CD4-positive, alpha-beta T cell treated with Interleukin-2 at 100 ng/mL for 4 hours (primary cell): ENCODE data around the gene DDX6.
"Not testable (repeated sequence)": the region's sequence is repeated elsewhere in the genome, so short reads cannot be mapped to it uniquely, and the experiment has no call there.

Source experiments
- DNase-seq: peaks from one replicate; pipeline ENCODE4 v3.0.0-alpha.2; 2020; ENCODE audit warnings: low spot score

Gene DDX6

DNA sequence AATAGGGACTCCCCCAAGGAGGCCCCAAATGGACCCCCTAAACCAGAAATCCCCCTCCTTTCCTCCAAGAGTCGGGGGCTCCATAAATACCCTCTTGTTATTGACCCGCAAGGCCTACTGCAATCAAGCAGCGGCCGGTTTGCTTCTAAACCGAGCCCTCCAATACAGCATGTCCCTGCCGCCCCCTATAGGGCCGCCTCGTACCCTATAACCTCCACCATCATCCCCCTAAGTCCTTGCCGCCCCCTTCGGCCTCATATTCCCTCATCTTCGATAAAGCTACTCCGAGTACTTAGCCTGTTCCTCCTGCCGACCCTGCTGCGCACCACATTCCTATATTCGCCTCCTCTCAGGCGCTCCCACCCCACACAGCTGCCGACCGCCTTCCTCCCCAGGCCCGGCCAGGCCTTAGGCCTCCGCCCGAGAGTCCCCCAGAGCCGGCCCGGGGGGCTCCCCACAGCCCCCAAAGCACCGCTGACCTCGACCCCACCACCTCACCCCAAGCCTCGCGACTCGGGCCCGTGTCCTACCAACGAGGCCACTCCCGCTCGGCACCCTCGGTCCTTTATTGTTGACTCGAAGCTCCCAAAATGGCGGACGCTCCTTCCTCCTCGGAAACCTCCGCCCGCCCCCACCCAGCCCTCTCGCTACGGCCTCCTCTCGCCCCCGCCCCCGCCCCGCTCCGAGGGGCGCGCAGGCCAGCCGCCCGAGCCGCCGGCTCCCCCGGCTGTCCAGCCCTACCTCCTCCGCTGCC lies 430 bp downstream of the DDX6 start:
- DNase-seq: peak; percentile 55

DNA sequence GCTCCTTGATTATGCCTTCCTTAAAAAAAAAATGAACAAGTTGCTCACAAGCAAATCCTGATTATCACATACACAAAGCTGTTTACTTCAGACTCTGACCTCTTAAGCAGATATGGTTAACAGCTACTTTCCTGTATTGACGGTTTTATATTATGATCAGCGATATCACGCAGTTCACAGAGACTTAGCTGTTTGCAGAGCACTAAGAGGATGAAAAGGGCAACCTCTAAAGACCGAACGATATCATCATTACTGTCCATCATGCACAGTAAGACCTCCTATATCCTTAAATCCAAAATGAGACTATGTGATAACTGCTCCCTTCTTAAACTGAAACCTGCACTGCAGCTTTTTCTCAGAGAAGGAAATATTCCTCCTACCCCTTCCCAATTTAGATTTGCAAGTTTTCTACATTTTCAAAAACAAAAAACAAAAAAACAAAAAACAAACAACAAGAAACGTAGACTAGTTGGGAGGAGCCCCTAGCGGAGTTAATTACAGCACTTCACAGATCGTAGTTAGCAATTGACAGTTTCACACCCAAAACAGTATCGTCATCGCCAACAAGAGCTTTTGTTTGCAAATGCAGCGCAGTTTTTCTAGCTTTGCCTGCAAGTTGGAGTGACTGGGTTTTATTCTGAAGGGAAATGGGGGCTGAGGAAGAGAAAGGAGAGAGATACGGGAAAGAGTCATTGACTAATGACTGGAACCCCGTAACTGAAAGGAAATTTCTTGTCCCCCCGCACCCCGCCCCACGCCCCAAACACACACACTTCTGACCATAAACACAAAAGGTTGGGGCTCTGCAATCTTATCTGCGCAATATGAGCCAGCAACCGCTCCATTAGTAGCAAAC lies 1.2 kb downstream of the DDX6 start:
- peak; percentile 59 for DNase-seq

DNA sequence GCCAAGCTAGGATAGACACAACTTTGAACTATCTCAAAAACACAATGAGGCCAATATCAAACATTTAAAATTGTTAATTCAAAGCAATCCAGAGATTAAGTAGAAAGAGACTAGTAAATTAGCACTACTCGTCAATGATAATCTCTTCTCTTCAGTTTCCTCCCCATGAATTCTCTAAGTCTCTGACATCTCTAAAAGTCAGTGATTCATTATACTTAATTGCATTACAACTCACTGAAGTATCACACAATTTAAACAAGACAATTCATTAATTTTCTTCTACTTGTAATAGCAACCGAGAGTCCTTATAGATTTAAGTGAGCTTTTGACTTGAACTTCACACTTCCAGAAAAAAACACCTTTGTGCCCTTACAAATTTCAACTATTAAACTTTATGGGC lies 4.3 kb downstream of the DDX6 start:
- DNase-seq: no peak

DNA sequence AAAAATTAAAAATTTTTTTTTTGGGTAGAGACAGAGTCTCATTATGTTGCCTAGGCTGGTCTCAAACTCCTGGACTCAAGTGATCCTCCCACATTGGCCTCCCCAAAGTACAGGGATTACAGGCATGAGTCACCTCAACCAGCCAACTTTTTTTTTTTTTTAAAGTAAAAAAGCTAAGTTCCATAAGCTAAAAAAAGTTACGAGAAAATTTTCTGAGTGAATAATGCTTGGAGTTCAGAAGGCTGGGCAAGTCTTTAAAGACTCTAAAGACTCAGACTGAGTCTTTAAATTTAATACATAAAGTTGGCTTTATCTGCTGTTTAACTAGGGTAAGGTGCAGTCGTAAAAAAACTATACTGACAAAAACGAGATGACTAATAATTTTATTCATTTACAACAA lies 5.6 kb downstream of the DDX6 start:
- peak; percentile 14 for DNase-seq

DNA sequence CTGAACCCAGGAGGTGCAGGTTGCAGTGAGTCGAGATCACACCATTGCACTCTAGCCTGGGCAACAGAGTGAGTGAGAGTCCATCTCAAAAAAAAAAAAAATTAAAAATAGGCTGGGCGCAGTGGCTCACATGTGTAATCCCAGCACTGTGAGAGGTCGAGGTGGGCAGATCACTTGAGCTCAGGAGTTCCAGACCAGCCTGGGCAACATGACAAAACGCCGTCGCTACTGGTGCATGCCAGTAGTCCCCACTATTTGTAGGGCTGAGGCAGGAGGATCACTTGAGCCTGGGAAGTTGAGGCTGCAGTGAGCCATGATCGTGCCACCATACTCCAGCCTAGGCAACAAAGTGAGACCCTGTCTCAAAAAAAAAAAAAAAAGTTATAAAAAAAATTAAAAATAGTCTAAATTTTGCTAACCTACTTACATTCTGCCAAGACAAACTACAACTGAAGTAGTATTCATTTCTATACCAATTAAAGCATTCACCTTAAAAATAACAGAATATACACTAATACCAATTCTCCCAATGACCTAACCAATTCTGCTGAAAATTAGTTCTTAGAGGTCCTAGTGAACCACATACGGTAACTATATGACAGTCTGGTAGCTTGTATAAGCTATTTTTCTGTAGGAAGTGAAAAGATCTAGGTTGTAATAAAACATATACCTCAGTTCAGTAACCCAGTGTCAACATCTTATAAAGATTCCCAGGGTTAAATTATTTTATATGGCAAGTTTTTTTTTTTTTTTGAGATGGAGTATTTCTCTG lies 7.1 kb downstream of the DDX6 start:
- DNase-seq: no peak

DNA sequence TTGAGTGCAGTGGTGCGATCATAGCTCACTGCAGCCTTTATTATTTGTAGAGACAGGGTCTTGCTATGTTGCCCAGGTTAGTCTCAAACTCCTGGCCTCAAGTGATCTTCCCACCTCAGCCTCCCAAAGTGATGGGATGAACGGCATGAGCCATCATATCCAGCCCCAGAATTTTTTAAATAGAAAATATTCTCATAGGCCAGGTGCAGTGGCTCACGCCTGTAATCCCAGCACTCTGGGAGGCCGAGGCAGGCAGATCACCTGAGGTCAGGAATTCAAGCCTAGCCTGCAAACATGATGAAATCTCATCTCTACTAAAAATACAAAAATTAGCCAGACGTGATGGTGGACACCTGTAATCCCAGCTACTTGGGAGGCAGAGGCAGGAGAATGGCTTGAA lies 7.6 kb downstream of the DDX6 start:
- DNase-seq: not testable (repeated sequence)

DNA sequence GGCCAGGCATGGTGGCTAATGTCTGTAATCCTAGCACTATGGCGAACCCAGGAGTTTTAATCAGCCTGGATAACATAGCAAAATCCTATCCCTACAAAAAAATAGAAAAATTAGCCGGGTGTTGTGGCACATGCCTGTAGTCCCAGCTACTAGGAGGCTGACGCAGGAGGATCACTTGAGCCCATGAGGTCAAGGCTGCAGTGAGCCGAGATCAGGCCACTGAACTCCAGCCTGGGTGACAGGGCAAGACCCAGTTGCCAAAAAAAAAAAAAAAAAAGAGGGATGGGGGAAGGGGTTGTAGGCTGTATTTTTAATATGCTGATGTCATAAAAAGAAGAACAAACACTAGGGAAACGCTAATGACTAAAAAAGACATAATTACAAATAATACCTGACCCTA lies 12.1 kb downstream of the DDX6 start:
- DNase-seq: no peak

DNA sequence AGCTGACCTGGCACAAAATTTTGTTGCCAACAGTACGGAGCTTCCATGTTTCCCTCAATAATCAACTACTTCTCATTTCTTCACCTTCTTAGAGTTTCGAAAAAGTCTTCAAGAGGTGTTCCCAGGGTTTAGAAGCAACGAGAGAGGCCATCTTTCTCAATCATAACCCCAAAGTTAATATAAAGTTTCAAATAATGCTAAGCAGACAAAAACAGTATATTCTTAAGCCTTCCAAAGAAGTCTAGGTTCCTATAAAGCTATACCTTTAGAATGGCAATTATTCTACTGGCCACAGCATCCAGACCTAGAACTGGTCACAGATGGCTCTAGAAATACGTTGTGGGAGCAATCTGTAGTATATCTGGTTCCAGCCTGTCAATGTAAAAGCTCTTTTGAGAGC lies 16.9 kb downstream of the DDX6 start:
- no peak for DNase-seq

DNA sequence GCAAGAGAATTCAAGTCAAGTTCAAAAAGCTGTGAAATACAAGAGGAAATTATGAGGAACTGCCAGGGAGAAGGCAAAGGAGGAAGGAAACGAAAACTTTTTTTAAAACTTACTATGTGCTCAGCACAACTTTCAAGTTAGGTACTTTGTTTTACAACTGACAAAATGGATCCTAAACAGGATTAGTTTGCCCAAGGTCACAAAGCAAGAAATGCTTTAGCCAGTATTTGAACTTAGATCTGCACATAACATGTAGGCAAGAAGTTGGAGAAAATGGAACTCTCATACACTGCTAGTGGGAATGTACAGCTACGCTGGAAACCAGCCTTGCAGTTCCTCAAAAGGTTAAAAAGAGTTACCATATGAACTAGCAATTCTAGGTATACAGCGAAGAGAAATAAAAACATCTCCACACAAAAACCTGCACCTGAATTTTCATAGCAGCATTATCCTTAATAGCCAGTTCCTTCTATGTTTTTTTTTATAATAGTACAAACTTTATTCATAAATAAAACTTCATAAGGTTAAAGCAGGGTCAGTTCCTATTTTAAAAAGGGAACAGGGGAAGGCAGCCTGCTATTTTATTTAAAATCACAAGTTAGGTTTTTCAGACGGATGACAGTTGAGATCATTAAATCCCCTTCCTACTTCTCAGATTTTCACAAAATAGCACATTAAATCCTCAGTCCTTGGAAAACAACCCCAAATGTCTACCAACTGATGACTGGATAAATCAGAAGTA lies 19.2 kb downstream of the DDX6 start:
- no peak for DNase-seq

DNA sequence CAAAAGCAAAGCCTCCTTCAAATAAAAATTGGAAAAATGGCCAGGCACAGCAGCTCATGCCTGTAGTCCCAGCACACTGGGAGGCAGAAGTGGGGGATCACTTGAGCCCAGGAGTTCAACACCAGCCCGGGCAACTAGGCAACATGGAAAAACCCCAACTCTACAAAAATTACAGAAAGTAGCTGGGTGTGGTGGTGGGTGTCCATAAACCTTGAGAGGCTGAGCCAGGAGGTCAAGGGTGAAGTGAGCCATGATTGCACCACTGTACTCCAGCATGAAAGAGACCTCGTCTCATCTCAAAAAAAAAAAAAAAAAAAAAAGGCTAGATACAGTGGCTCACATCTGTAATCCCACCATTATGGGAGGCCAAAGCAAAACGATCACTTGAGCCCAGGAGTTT lies 22.3 kb downstream of the DDX6 start:
- DNase-seq: no peak

DNA sequence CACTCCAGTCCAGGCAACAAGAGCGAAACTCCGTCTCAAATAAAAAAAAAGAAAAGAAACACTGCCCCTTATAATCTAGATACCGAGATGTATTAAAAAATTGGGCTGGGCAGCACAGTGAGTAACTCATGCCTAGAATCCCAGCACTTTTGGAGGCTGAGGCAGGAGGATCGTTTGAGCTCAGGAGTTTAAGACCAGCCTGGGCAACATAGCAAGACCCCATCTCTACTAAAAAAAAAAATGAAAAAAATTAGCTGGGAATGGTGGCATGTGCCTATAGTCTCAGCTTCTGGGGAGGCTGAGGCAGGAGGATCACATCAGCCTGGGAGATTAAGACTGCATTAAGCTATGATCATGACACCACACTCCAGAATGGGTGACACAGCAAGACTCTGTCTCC lies 24.9 kb downstream of the DDX6 start:
- DNase-seq: no peak

DNA sequence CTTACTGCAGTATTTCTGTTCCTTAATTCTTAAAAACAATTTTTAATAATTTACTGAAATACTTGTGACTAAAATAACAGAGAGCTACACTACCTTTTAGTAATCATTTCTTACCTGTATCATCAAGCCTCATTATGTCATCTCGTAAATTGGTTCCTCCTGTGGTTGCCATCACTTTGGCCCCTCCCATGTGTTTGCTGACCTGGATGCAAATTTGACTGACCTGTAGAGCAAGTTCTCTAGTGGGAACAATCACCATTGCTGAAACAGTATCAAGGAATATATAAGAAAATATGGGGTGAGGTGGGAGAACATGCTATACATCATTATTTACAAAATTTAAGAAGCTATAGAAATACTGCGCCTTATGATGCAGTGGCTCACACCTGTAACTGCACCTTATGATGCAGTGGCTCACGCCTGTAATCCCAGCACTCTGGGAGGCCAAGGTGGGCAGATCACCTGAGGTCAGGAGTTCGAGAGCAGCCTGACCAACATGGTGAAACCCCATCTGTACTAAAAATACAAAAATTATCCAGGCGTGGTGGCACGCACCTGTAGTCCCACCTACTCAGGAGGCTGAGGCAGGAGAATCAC lies 25.8 kb downstream of the DDX6 start:
- DNase-seq: not testable (repeated sequence)

DNA sequence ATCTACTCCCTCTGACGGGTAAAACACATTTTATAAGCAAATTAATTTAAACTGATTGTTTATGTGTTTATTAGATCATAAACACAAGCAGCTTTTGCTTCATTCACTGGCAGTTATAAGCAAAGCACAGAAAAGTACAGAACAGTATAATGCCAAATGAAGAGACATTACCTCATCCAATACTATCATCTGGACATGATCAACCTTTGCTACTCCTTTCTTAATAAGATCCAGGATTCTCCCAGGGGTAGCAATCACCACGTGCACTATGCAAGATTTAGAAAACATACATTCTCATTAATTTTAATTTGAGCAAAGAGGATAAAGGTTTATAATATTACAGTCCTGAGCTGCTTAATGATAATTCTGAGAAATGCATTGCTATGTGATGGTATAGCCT lies 27.9 kb downstream of the DDX6 start:
- DNase-seq: no peak

DNA sequence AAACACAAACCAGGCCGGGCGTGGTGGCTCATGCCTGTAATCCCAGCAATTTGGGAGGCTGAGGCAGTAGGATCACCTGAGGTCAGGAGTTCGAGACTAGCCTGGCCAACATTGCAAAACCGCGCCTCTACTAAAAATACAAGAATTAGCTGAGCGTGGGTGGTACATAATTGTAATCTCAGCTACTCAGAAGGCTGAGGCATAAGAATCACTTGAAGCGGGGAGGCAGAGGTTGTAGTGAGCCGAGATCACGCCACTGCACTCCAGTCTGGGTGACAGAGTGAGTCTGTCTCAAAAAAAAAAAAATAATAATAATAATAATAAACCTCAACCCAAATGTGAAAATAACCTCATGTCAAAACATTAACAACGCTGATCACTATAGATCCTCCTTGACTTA lies 29.0 kb downstream of the DDX6 start:
- not testable (repeated sequence) for DNase-seq

DNA sequence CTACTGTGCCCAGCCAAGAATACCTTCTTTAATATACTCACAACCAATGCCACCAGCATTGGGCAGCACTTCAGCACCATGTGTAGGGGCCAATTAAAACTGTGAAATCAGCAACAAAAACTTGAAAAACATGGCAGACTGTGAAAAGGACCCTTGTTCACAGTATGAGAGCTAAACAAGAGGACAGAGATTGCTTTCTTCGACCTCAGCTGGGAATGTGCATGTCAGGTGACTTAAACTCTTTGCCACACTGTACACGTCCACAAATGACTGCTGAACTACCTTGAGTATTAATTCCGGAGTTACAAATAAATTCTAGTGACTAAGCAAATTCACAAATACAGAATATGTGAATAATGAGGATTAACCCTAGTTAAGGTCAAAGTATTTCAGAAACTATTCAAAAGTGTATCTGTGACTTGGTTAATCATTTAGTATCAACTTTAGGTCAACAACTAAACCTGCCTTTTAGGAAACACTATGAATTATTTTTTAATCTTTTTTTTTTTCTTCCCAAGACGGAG lies 33.0 kb downstream of the DDX6 start:
- DNase-seq: no peak

DNA sequence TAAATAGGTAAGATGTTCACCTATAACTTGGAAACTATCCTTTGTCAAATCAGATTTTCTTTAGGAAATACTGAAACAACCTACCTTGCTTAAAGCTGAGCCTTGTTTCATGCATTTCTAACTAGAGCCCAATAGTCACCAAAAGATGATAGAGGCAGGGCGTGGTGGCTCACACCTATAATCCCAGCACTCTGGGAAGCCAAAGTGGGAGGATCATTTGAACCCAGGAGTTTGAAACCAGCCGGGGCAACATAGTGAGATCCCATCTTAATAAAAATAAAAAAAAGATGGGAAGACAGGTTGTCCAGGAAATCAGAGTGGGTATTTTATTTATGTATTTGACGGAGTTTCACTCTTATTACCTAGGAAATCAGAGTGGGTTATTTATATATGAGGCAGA lies 38.3 kb downstream of the DDX6 start:
- no peak for DNase-seq

DNA sequence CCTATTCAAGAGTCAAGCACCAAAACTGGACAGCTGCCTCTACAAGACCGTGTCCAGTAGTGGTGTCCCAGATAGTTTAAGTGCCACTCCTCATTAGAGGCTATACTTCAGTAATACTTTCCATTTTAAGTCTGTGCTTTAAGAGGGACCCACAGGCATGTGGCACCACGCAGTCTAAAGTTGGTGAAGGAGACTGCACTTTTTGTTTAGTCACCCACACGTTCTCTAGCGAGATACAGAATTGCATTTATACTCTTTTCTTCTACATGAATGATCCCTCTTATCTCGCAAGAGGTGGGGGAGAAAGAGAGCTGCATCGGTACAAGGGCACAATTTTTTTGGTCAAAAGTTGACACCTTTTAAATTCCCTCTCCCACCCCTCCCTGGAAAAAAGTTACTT lies 41.5 kb downstream of the DDX6 start:
- DNase-seq: no peak

DNA sequence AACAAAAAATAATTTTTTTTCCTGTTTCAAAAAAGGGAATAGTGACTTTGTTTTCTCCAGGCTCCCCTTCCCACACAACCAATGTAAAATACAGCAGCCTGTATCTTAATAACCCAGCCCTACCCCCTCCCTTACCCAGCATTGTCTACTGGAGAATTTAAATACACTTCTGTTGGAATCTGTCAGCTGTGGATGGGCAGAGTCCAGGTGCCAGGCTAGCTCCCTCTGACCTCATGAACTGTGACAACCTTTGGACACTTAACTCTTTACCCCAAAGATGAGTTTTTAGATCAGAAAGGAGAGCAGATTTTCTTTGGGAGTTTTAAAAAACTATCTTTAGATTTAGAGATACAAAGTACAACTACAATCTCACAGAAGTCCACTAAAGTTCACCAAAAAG lies 42.9 kb downstream of the DDX6 start:
- DNase-seq: no peak

DNA sequence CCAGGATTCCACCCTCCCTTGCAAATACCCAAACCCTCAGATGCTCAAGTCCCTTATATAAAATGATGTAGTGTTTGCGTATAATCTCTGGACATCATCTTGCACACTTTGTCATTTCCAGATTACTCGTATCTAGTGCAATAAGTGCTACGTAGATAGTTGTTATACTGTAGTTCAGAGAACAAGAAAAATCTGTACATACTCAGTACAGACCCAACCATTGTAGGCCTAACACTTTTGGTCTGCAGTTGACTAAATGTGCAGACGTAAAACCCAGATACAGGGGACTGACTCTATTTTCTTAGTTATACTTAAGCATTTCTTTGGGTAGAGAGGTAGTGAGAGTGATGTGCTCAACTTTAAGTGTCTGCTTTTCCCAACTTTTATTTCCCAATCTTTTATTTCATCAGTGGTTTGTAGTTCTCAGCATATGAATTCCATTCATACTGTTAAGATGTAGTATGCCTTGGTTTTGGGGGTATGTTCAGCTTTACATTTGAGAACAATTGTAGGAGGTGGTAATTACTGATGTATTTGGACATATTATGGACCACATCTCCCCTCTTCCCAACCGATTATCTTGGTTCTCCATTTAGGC lies 43.9 kb downstream of the DDX6 start:
- DNase-seq: no peak

DNA sequence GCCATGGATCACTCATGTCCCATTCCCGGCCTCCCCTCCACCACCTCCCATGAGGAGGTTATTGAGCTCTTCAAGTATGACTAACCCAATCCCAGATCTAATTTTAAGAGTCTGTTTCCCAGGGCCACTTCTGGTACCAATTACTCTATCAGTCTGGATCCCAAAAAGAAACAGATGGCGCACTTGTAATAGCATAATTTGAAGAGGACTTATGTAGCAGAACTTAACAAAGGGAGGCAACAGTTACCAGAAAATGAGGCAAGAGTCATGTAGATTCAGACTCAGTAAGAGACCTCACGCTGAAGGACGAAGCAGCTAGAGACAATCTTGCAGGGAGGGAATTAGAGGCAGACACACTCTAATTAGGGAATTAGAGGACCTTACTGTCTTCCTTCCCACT lies 46.9 kb downstream of the DDX6 start:
- no peak for DNase-seq

DNA sequence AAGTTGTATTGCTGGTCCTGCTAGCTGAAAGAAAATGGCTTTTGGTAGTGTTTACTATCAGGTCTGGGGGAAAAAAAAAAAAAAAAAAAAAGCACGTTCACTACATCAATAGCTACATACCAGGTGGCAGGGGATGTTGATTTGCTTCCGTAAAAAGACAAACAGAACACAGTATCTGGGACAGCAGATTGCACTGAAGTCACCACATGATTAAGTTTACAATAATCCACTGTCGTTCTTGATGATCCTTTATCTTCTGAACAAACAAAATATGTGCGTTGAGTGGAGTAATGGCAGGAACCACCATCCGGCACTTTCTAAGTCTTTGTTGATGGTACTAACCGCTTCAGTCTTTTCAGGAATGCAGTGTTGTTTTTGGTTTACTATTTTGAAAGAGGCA lies 48.7 kb downstream of the DDX6 start:
- no peak for DNase-seq
